ENCODE results near the gene ASH1L.

DNA sequence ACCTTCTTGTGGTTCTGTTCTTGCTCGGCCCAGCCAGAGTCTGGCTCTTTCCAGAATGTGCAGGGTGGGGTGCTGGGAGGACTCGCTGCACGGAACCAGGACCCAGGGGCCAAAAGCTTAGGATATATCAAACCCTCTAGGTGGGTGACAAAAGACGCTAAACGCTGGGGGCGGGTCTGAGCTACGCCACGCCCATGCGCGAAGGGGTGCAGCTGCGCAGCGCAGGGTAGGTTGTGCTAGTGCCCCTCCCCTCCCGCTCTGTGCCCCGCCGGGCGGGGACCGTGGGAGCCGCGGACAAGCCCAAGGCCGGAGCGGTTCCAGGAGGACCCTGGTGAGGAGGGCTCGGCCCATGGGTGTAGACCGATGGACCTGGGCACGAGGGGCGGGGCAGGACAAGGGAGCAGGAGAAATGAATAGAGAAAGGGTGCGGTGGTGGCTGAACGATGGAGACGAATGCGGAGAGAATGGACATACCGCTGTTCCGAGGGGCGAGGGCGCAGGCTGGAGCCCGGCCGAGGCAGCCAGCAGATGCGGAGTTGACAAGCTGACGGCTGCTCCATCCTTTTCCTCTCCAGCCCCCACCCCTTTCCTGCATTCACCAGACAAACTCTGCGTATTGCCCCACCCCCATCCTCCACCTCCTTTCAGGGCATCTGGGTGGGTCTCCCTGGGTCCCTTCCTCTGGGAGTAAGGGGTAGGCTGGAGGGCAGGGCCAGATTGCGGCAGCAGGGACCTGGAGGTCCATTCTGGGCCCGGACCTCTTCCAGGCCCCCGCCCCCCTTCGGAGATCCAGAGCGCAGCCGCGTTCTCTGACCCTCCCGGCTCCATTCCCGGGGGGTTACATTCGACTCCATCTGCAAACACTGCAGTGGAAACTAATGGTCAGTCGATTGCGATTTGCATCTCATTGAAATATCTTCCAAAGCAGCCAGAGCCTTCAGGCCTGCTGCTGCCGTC lies 241.7 kb downstream of the ASH1L start, which contains the start of gene RUSC1:
- TF ChIP-seq POLR2A (IDR thresholded peaks at IDR 0.05; ENCODE audit: borderline replicate concordance, extremely low read depth, insufficient read depth, insufficient read length) (no peak), MAX (IDR thresholded peaks at IDR 0.05) (no peak), EZH2 (IDR thresholded peaks at IDR 0.05) (no peak)
- TF ChIP-seq, protein P1, sequence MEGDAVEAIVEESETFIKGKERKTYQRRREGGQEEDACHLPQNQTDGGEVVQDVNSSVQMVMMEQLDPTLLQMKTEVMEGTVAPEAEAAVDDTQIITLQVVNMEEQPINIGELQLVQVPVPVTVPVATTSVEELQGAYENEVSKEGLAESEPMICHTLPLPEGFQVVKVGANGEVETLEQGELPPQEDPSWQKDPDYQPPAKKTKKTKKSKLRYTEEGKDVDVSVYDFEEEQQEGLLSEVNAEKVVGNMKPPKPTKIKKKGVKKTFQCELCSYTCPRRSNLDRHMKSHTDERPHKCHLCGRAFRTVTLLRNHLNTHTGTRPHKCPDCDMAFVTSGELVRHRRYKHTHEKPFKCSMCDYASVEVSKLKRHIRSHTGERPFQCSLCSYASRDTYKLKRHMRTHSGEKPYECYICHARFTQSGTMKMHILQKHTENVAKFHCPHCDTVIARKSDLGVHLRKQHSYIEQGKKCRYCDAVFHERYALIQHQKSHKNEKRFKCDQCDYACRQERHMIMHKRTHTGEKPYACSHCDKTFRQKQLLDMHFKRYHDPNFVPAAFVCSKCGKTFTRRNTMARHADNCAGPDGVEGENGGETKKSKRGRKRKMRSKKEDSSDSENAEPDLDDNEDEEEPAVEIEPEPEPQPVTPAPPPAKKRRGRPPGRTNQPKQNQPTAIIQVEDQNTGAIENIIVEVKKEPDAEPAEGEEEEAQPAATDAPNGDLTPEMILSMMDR (IDR thresholded peaks at IDR 0.05 in 2 of 3, conservative IDR thresholded peaks at IDR 0.05 in 1 of 3; ENCODE audit: borderline replicate concordance in 1 of 3, insufficient read depth in 1 of 3, low read depth in 2 of 3, low read length in 2 of 3): no peak
- TF ChIP-seq, protein P2, sequence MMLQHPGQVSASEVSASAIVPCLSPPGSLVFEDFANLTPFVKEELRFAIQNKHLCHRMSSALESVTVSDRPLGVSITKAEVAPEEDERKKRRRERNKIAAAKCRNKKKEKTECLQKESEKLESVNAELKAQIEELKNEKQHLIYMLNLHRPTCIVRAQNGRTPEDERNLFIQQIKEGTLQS (IDR thresholded peaks at IDR 0.05): no peak

Measured in HCT116 (cell line).